H9 (cell line): ENCODE results near the gene ATP6V0A4. TPM values are rescaled to one million over a fixed set of nuclear protein-coding genes. Genes with fewer than 3 reads are reported as not detected.

Experiments used
- DNase-seq: peaks from one replicate; pipeline ENCODE4 v3.0.0-alpha.2; 2017
- H2AFZ ChIP-seq: one replicate; pipeline ENCODE4 v1.6.1; 2013; ENCODE audit warnings: mild to moderate bottlenecking, low read length, control low read depth, moderate library complexity
- H2AK5ac ChIP-seq: 2 replicates; pipeline ENCODE4 v1.6.1; 2013; ENCODE audit warnings: low read length, control low read depth, mixed read lengths; ENCODE audit not compliant: insufficient read length
- H2BK120ac ChIP-seq: one replicate; pipeline ENCODE4 v1.6.1; 2013; ENCODE audit warnings: low read depth, mild to moderate bottlenecking, low read length, control low read depth, inconsistent platforms; ENCODE audit not compliant: poor library complexity, severe bottlenecking
- H2BK12ac ChIP-seq: 2 replicates; pipeline ENCODE4 v1.6.1; 2013; ENCODE audit warnings: low read length, control low read depth, mixed read lengths, low read depth; ENCODE audit not compliant: insufficient read length
- H2BK15ac ChIP-seq: 2 replicates; pipeline ENCODE4 v1.6.1; 2013; ENCODE audit warnings: low read depth, low read length, control low read depth
- H2BK20ac ChIP-seq: one replicate; pipeline ENCODE4 v1.6.1; 2013; ENCODE audit warnings: low read depth, mild to moderate bottlenecking, low read length, control low read depth, inconsistent platforms; ENCODE audit not compliant: poor library complexity, severe bottlenecking
- H2BK5ac ChIP-seq: 2 replicates; pipeline ENCODE4 v1.6.1; 2013; ENCODE audit warnings: low read length, control low read depth, mixed read lengths; ENCODE audit not compliant: insufficient read length
- H3K14ac ChIP-seq: 2 replicates; pipeline ENCODE4 v1.6.1; 2013; ENCODE audit warnings: low read length, control low read depth; ENCODE audit not compliant: insufficient read depth
- H3K18ac ChIP-seq: 2 replicates; pipeline ENCODE4 v1.6.1; 2013; ENCODE audit warnings: low read depth, mild to moderate bottlenecking, mixed read lengths, low read length, control low read depth; ENCODE audit not compliant: insufficient read length
- H3K23ac ChIP-seq: 2 replicates; pipeline ENCODE4 v1.6.1; 2013; ENCODE audit warnings: low read length, control low read depth, mixed read lengths, low read depth; ENCODE audit not compliant: insufficient read length
- H3K23me2 ChIP-seq: 2 replicates; pipeline ENCODE4 v1.6.1; 2013; ENCODE audit warnings: low read depth, mild to moderate bottlenecking, mixed read lengths, low read length, control low read depth; ENCODE audit not compliant: insufficient read length, poor library complexity, severe bottlenecking
- H3K27ac ChIP-seq: 2 replicates; pipeline ENCODE4 v1.5.1; 2013; ENCODE audit warnings: low read length, control low read depth, mixed read lengths, low read depth; ENCODE audit not compliant: insufficient read length
- H3K27me3 ChIP-seq: 2 replicates; pipeline ENCODE4 v1.6.1; 2013; ENCODE audit warnings: low read length, control low read depth, inconsistent platforms; ENCODE audit not compliant: insufficient read depth
- H3K4ac ChIP-seq: 2 replicates; pipeline ENCODE4 v1.6.1; 2013; ENCODE audit warnings: low read depth, mild to moderate bottlenecking, control low read depth, inconsistent platforms, low read length, moderate library complexity
- H3K4me1 ChIP-seq: 2 replicates; pipeline ENCODE4 v1.6.1; 2013; ENCODE audit warnings: low read length, control low read depth, inconsistent platforms; ENCODE audit not compliant: insufficient read depth
- H3K4me2 ChIP-seq: 2 replicates; pipeline ENCODE4 v1.6.1; 2013; ENCODE audit warnings: low read length, control low read depth, mixed read lengths; ENCODE audit not compliant: insufficient read length, insufficient read depth
- H3K56ac ChIP-seq: 2 replicates; pipeline ENCODE4 v1.6.1; 2013; ENCODE audit warnings: low read depth, mild to moderate bottlenecking, mixed read lengths, low read length, control low read depth; ENCODE audit not compliant: insufficient read length
- H3K79me1 ChIP-seq: 2 replicates; pipeline ENCODE4 v1.6.1; 2013; ENCODE audit warnings: low read depth, mild to moderate bottlenecking, moderate library complexity, low read length, control low read depth, inconsistent platforms; ENCODE audit not compliant: insufficient read depth, poor library complexity, severe bottlenecking
- H3K79me2 ChIP-seq: 2 replicates; pipeline ENCODE4 v1.6.1; 2013; ENCODE audit warnings: low read length, control low read depth, inconsistent platforms; ENCODE audit not compliant: insufficient read depth
- H3K9ac ChIP-seq: 2 replicates; pipeline ENCODE4 v1.6.1; 2013; ENCODE audit warnings: low read length, control low read depth, mixed read lengths; ENCODE audit not compliant: insufficient read length; ENCODE audit errors: extremely low read depth
- H3K9me3 ChIP-seq: one replicate; pipeline ENCODE4 v1.6.1; 2013; ENCODE audit warnings: low read depth, low read length, inconsistent platforms; ENCODE audit not compliant: control insufficient read depth
- H3T11ph ChIP-seq: one replicate; pipeline ENCODE4 v1.6.1; 2013; ENCODE audit warnings: mild to moderate bottlenecking, low read length, control low read depth, inconsistent platforms
- H4K20me1 ChIP-seq: one replicate; pipeline ENCODE4 v1.6.1; 2013; ENCODE audit not compliant: control insufficient read depth, insufficient read length, insufficient read depth
- H4K5ac ChIP-seq: 2 replicates; pipeline ENCODE4 v1.6.1; 2013; ENCODE audit warnings: low read depth, mild to moderate bottlenecking, mixed read lengths, low read length, control low read depth; ENCODE audit not compliant: insufficient read length
- H4K8ac ChIP-seq: replicated peaks from 2 replicates; pipeline ENCODE4 v1.6.1; 2013; ENCODE audit warnings: low read length, control low read depth, mixed read lengths, low read depth; ENCODE audit not compliant: insufficient read length
- H4K91ac ChIP-seq: 2 replicates; pipeline ENCODE4 v1.6.1; 2013; ENCODE audit warnings: low read depth, mild to moderate bottlenecking, moderate library complexity, mixed read lengths, low read length, control low read depth; ENCODE audit not compliant: insufficient read length
- H3K27ac Mint-ChIP-seq, 3 experiments: 2 replicates in 2 of 3; 3 replicates in 1 of 3; pipeline ENCODE4 v1.8.0; 2020 to 2021; ENCODE audit warnings: mixed read lengths in 3 of 3, mild to moderate bottlenecking in 1 of 3, moderate library complexity in 1 of 3
- H3K27me3 Mint-ChIP-seq: 2 replicates; pipeline ENCODE4 v1.8.0; 2021; ENCODE audit warnings: low read depth, mild to moderate bottlenecking, moderate library complexity, mixed read lengths
- H3K36me3 Mint-ChIP-seq, 3 experiments: 2 replicates in 2 of 3; 3 replicates in 1 of 3; pipeline ENCODE4 v1.8.0; 2020 to 2021; ENCODE audit warnings: low read depth in 3 of 3, mixed read lengths in 3 of 3; ENCODE audit not compliant: insufficient read depth in 1 of 3
- H3K4me1 Mint-ChIP-seq, 2 experiments: 2 replicates each; pipeline ENCODE4 v1.8.0; 2020; ENCODE audit warnings: mixed read lengths in 2 of 2
- H3K4me3 Mint-ChIP-seq, 2 experiments: 2 replicates in 1 of 2; 3 replicates in 1 of 2; pipeline ENCODE4 v1.8.0; 2020 to 2021; ENCODE audit warnings: mild to moderate bottlenecking in 2 of 2, mixed read lengths in 2 of 2, moderate library complexity in 1 of 2
- H3K9me3 Mint-ChIP-seq, 2 experiments: 2 replicates in 1 of 2; 3 replicates in 1 of 2; pipeline ENCODE4 v1.8.0; 2020; ENCODE audit warnings: mild to moderate bottlenecking in 2 of 2, mixed read lengths in 2 of 2, moderate library complexity in 1 of 2
- WGBS: extraction: QIAGEN DNeasy Blood & Tissue Kit; methylation state at CpG from one replicate; pipeline ENCODE4 v1.1.7; 2013; ENCODE audit warnings: missing lambda C conversion rate, low lambda C conversion rate, mixed read lengths; ENCODE audit not compliant: insufficient read length; ENCODE audit errors: extremely low coverage; 5-methylcytosine and 5-hydroxymethylcytosine counted together
- total RNA-seq: library from RNA; stranded (reverse); gene quantifications from 2 replicates; pipeline ENCODE4 v1.2.1, GENCODE V29; 2021
- TF ChIP-seq, protein P1 (sequence below): fragments of 200-600 bp; sonication (generic); conservative IDR thresholded peaks from 3 replicates; pipeline ENCODE4 v1.8.0; 2021; ENCODE audit warnings: antibody characterized with exemption, mild to moderate bottlenecking

ATP6V0A4 gene
- total RNA-seq, 1 experiment from 2014 or later: 0.79 TPM

GRCh38 chr7:138845711-138846110, 47.7 kb upstream of the ATP6V0A4 start:
- Mint-ChIP-seq H3K27ac (peak overlapping the region in 1 of 3 experiments; percentile 1; a peak in 1 of 7 replicates), H3K27me3 (no peaks in the 10 kb centered on the region), H3K4me1 (peaks cover 13 to 17% of the 10 kb centered on the region in 2 experiments; a peak in 3 of 4 replicates), H3K9me3 (peaks cover 8 to 9% of the 10 kb centered on the region in 2 experiments; a peak in 4 of 5 replicates), H3K4me3 (no peak overlapping the region), H3K36me3 (peaks cover 19 to 21% (median 21%) of the 10 kb centered on the region in 3 experiments)
- no peak overlapping the region for H2BK120ac ChIP-seq
- no peaks in the 10 kb centered on the region for H3K27me3 ChIP-seq
- H3K4ac ChIP-seq: no peak overlapping the region
- TF ChIP-seq, protein P1, sequence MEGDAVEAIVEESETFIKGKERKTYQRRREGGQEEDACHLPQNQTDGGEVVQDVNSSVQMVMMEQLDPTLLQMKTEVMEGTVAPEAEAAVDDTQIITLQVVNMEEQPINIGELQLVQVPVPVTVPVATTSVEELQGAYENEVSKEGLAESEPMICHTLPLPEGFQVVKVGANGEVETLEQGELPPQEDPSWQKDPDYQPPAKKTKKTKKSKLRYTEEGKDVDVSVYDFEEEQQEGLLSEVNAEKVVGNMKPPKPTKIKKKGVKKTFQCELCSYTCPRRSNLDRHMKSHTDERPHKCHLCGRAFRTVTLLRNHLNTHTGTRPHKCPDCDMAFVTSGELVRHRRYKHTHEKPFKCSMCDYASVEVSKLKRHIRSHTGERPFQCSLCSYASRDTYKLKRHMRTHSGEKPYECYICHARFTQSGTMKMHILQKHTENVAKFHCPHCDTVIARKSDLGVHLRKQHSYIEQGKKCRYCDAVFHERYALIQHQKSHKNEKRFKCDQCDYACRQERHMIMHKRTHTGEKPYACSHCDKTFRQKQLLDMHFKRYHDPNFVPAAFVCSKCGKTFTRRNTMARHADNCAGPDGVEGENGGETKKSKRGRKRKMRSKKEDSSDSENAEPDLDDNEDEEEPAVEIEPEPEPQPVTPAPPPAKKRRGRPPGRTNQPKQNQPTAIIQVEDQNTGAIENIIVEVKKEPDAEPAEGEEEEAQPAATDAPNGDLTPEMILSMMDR: no peak
- no peaks in the 10 kb centered on the region for H3K4me1 ChIP-seq
- H2AK5ac ChIP-seq: no peak overlapping the region
- H2AFZ ChIP-seq: no peak overlapping the region
- no peaks in the 10 kb centered on the region for H3K79me2 ChIP-seq
- no peak overlapping the region for H4K91ac ChIP-seq
- no peak overlapping the region for H3K23ac ChIP-seq
- no peak overlapping the region for H4K5ac ChIP-seq
- H2BK12ac ChIP-seq: no peak overlapping the region
- H3K79me1 ChIP-seq: no peaks in the 10 kb centered on the region
- no peak overlapping the region for H3T11ph ChIP-seq
- H2BK5ac ChIP-seq: no peak overlapping the region
- no peak overlapping the region for H3K9ac ChIP-seq
- H3K23me2 ChIP-seq: no peaks in the 10 kb centered on the region
- no peak overlapping the region for H3K14ac ChIP-seq
- H2BK20ac ChIP-seq: no peak overlapping the region
- DNase-seq: no peak
- no peak overlapping the region for H3K18ac ChIP-seq
- no peak overlapping the region for H4K8ac ChIP-seq
- no CpG with 5 or more reads among the region's 2 CpGs for WGBS
- no peak overlapping the region for H3K56ac ChIP-seq
- H3K9me3 ChIP-seq: no peaks in the 10 kb centered on the region
- no peaks in the 10 kb centered on the region for H4K20me1 ChIP-seq
- no peak overlapping the region for H3K4me2 ChIP-seq
- H2BK15ac ChIP-seq: no peak overlapping the region
- H3K27ac ChIP-seq: no peak overlapping the region
